Neural progenitor cell (in vitro differentiated cells): ENCODE results near the gene ETFA.
A peak's percentile ranks its signal among the peaks of the same experiment; 100 is the strongest.

Experiments used
- EZH2phosphoT487 ChIP-seq: fragments of 200-600 bp; sonication (generic); IDR thresholded peaks from 2 replicates; pipeline ENCODE4 v1.6.1; 2017; ENCODE audit warnings: antibody characterized with exemption
- TF ChIP-seq, protein P1 (sequence below): fragments of 200-600 bp; sonication (generic); IDR thresholded peaks from 2 replicates; pipeline ENCODE4 v1.5.1; 2017; ENCODE audit warnings: antibody characterized with exemption, mild to moderate bottlenecking

DNA sequence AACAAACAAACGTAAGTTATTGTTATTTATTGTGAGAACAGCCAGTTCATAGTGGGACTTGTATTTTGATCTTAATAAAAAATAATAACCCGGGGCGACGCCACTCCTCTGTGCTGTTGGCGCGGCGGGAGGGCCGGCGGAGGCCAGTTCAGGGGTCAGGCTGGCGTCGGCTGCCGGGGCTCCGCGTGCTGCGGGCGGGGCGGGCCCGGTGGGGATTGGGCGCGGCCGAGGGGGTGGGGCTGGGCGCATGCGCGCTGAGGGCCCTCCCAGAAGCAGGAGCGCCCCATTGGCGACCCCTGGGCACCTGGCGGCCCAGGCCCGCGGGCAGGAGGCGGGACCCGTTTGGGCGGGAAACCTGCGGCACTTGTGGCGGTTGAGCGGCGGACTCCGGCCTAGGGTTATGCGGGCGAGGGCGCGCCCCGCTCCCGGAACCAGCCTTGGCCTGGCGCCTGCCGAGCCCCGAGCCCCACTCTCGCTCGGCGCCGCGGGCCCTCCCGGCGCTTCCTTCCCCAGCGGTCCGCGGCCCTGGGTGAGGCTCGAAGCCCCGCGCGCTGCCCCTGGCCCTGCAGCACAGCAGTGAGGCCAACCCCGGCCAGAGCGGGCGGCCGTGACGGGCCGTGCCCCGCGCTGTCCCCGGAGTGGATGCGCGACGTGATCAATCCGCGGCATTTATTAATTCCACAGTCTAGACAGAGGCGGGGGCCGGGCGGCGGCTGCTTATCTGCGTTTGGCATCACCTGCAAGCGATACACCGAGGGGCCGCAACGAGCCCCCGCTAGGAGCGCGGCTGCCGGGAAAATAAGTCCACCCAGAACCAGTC lies 31.3 kb upstream of the ETFA start:
- TF ChIP-seq, protein P1, sequence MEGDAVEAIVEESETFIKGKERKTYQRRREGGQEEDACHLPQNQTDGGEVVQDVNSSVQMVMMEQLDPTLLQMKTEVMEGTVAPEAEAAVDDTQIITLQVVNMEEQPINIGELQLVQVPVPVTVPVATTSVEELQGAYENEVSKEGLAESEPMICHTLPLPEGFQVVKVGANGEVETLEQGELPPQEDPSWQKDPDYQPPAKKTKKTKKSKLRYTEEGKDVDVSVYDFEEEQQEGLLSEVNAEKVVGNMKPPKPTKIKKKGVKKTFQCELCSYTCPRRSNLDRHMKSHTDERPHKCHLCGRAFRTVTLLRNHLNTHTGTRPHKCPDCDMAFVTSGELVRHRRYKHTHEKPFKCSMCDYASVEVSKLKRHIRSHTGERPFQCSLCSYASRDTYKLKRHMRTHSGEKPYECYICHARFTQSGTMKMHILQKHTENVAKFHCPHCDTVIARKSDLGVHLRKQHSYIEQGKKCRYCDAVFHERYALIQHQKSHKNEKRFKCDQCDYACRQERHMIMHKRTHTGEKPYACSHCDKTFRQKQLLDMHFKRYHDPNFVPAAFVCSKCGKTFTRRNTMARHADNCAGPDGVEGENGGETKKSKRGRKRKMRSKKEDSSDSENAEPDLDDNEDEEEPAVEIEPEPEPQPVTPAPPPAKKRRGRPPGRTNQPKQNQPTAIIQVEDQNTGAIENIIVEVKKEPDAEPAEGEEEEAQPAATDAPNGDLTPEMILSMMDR, result no peak
- peak; percentile 75 for TF ChIP-seq EZH2phosphoT487
